ENCODE data around the gene NELL1. TPM values are rescaled to one million over a fixed set of nuclear protein-coding genes. Genes with fewer than 3 reads are reported as not detected.

NELL1 gene
- total and polyA plus RNA-seq, 10 donors, result 0.20 TPM; not detected in 9

DNA sequence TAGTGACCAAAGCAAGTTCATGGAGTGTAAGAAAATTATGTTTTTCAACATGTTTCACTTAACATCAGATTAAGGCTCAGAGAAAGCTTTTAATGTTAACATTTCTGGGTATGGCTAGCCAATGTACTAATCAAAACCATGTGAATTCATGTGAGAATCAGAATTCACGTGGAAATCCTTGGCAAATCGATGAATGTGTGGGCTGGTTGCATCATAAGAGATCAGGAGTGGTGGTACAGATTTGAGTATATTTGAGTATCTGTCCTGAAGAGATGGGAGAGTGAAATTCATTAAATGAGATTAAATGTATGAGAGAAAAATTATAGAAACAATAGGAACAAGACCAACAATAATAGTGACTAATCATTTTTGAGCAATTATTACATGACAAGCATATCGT, 884.9 kb downstream of the NELL1 start:
- H3K4me1 ChIP-seq, result no peaks in the 10 kb centered on the region
- intact Hi-C loops (cut with DNase I; ENCODE audit: low total_unique reads), result no loop called here
- TF ChIP-seq POLR2AphosphoS5 (IDR thresholded peaks at IDR 0.05) (no peak), CTCF (IDR thresholded peaks at IDR 0.05 in 8 of 11, conservative IDR thresholded peaks at IDR 0.05 in 3 of 11) (no peak), POLR2A (IDR thresholded peaks at IDR 0.05) (no peak)
- no peaks in the 10 kb centered on the region for H3K27me3 ChIP-seq (replicated peaks in 1 of 7)
- H3K27ac ChIP-seq, result no peak overlapping the region
- no peak overlapping the region for H3K4me3 ChIP-seq
- WGBS, 5 donors, result 75 to 87% (median 78%) methylated on average over 3 of the region's 3 CpGs
- H3K36me3 ChIP-seq, result no peaks in the 10 kb centered on the region
- H3K9me3 ChIP-seq, result no peaks in the 10 kb centered on the region
- no peak for DNase-seq

- no peaks in the 10 kb centered on the region for H3K36me3 ChIP-seq
- no peak for DNase-seq
- WGBS, 5 donors, result 79 to 90% (median 82%) methylated on average over 3 of the region's 3 CpGs
- no peaks in the 10 kb centered on the region for H3K4me1 ChIP-seq
- H3K27ac ChIP-seq, result no peak overlapping the region
- no peak overlapping the region for H3K4me3 ChIP-seq
- TF ChIP-seq POLR2AphosphoS5 (IDR thresholded peaks at IDR 0.05), result no peak
- no peak for TF ChIP-seq CTCF (IDR thresholded peaks at IDR 0.05 in 8 of 11, conservative IDR thresholded peaks at IDR 0.05 in 3 of 11)
- no peak for TF ChIP-seq POLR2A (IDR thresholded peaks at IDR 0.05)
- no peaks in the 10 kb centered on the region for H3K9me3 ChIP-seq
- intact Hi-C loops (cut with DNase I; ENCODE audit: low total_unique reads), result no loop called here
- no peaks in the 10 kb centered on the region for H3K27me3 ChIP-seq (replicated peaks in 1 of 7)
These were observed 887.5 kb downstream of the NELL1 start for GRCh38 chr11:21556926-21557325.

DNA sequence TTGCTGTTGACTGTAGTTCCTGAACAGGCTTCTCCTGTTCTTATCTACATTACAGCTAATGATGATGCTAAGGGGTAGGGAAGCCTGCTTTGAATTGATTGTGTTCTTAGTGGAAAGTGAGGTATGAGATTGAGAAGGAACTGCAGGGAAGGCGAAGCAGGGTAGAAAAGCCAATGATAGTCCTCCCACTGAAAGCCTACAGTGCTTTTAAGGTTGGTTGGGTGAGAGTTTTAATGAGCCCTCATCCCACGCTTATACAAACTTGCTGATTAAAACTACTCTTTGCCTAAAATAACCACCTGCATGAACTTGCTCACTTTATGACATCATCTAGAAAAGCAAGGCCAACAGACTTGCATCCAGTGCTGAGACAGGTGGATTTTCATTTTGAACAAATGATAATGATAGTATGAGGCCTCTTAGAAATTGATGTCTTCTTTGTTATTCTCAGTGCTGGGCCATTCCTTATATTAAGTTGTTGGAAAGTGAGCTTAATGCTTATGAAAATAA, 891.1 kb downstream of the NELL1 start:
- no peak for TF ChIP-seq POLR2AphosphoS5 (IDR thresholded peaks at IDR 0.05)
- no peak for TF ChIP-seq POLR2A (IDR thresholded peaks at IDR 0.05)
- no peak for TF ChIP-seq CTCF (IDR thresholded peaks at IDR 0.05 in 8 of 11, conservative IDR thresholded peaks at IDR 0.05 in 3 of 11)
- intact Hi-C loops (cut with DNase I; ENCODE audit: low total_unique reads), result no loop called here
- Histone ChIP-seq H3K36me3 (no peaks in the 10 kb centered on the region), H3K27me3 (replicated peaks in 1 of 7) (no peaks in the 10 kb centered on the region), H3K9me3 (no peaks in the 10 kb centered on the region), H3K27ac (no peak overlapping the region), H3K4me1 (no peaks in the 10 kb centered on the region), H3K4me3 (no peak overlapping the region)
- no peak for DNase-seq
- 68 to 94% (median 83%) methylated on average over 2 of the region's 2 CpGs for WGBS, 5 donors

GRCh38 chr11:21561581-21561980, 892.2 kb downstream of the NELL1 start:
- 77 to 94% (median 82%) methylated on average over 1 of the region's 1 CpG for WGBS, 5 donors
- intact Hi-C loops (cut with DNase I; ENCODE audit: low total_unique reads), result no loop called here

More at GRCh38 chr11:21561581-21561980, 892.2 kb downstream of the NELL1 start:
- Histone ChIP-seq H3K9me3 (no peaks in the 10 kb centered on the region), H3K4me3 (no peak overlapping the region), H3K36me3 (no peaks in the 10 kb centered on the region), H3K27me3 (replicated peaks in 1 of 7) (no peaks in the 10 kb centered on the region), H3K4me1 (no peaks in the 10 kb centered on the region), H3K27ac (no peak overlapping the region)
- TF ChIP-seq CTCF (IDR thresholded peaks at IDR 0.05 in 8 of 11, conservative IDR thresholded peaks at IDR 0.05 in 3 of 11) (no peak), POLR2AphosphoS5 (IDR thresholded peaks at IDR 0.05) (no peak), POLR2A (IDR thresholded peaks at IDR 0.05) (no peak)
- no peak for DNase-seq

Data from spleen (tissue), 11 donors.